NCI-H446 (cell line): ENCODE data around the gene TNNI2.
"Not testable (repeated sequence)": the region's sequence is repeated elsewhere in the genome, so short reads cannot be mapped to it uniquely, and the experiment has no call there.

Source experiments
- DNase-seq, 2 experiments: peaks; one replicate each; lab custom pipeline; 2025; lab: John Stamatoyannopoulos, UW

TNNI2 gene

DNA sequence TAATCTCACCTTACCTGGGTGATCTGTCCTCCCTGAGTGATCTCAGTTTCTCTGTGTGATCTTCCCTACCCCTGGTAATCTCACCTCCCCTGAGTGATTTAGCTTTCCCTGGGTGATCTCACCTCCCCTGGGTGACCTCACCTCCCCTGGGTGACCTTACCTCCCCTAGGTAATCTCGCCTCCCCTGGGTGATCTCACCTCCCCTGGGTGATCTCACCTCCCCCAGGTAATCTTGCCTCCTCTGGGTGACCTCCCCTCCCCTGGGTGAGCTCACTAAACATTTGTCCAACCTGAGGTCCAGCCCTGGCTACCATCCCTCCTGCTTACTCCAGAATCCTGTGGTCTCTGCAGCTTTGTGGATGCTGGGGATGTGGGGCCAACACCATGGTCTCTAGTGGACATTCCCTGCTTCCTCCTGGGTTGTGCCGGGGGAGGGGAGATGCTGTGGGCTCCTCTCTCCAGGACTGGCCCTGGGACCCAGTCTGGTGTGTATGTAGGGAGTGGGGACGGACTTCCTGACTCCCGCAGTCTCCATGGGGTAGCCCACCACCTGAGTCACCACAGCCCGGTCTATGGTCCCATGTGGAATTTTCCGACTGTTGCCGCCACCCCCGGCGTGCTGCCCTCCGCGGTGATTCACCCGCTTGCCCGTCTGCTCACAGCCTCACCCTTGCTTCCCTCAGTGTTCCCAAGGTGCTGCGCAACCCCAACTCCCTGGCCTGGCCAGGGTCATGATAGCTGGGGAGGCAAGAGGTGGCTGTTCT lies 24.0 kb downstream of the TNNI2 start:
- no peak for DNase-seq

DNA sequence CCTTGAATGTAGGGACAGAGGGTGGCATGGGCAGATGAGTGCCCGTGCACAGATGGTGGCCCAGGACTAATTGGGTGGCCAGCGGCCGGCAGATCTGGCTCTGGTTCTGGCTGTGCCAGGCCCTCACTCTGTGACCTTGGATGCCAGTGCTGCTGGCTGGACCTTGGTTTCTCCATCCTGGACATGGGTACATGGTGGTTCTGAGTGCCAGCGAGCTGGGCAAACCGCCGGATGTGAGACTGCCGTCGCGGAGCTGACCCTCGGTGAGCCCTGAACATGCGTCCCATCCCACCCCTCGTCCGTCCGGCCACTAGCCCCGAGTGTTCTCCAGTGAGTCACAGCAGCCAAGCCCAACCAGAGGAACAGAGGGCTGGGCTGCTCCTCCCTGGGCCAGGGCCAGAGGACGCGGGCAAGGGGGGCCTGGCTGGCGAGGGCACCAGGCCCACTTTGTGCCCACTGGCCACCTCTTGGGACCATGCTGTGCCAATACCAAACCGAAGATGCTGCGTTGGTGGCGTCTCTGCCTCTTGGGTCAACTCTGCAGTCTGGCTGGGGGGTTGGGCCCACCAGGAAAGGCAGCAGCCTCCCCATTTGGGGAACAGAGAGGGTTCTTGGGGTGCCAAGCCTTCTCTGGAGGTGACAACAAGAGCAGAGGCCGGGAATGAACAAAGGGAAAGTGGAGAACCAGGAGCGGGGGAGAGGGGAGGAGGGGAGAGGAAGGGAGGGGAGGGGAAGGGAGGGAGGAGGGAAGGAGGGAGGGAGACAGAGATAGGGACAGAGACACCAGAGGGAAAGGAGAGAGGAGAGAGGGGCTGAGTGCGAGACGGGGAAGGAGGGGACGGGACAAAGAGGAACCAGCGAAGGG lies 24.8 kb downstream of the TNNI2 start:
- peak in 1 of 2 experiments; percentile 43 for DNase-seq

DNA sequence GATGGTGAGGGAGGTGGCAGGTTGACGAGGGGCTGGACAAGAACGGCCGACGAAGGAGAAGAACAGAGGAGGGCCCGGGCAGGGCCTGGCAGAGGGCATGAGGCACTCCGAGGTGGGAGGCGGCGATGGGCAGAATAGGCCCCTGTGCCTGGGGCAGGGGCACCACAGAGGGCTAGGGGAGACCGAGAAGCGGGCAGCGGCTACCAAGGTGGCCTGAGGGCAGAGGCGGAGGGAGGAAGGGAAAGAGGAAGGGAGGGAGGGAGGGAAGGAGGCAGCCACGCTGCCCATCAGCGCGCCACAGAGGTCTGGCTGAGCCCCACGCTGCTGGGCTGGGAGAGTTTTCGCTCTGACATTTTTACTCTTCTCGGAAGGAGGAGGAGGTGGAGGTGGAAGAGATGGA lies 25.4 kb downstream of the TNNI2 start:
- no peak for DNase-seq

GRCh38 chr11:1864831-1865665 lies 26.3 kb downstream of the TNNI2 start:
- DNase-seq: no peak

DNA sequence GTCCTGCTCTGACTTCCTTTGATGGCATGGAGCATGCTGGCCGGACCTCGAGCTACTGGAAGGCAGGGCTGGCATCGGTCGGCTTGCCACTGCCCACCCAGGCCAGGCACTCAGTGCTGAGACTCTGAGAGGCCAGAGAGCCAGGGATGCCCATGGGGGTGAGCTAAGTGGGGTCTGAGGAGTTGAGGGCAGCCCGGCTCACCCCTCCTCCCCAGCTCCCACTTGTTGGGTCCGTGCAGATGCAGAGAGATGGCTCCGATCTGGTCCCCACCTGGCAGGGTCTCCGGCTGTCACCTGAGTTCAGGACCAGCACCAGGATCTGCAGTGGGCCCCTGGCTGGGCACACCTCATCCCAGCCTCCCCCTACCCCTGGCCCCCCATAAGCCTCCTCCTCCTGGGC lies 27.4 kb downstream of the TNNI2 start:
- DNase-seq: no peak

DNA sequence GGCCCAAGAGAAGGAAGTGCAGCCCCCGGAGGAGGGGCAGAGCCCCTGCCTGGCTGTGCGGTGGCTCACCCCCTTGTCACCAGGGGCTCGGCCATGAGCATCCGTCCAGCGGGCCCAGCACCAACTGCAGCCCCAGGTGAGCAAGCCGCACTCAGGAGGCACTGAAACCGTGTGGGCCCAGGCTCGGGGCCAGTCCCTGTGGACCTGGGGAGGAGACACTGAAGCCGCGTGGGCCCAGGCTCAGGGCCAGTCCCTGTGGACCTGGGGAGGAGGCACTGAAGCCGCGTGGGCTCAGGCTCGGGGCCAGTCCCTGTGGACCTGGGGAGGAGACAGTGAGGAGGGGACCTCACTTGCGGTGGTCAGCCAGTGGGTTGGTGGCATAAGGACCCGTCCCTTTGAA lies 28.0 kb downstream of the TNNI2 start:
- no peak for DNase-seq

GRCh38 chr11:1867381-1867780 lies 28.6 kb downstream of the TNNI2 start:
- DNase-seq: no peak

GRCh38 chr11:1868056-1868635 lies 29.4 kb downstream of the TNNI2 start:
- DNase-seq: no peak

DNA sequence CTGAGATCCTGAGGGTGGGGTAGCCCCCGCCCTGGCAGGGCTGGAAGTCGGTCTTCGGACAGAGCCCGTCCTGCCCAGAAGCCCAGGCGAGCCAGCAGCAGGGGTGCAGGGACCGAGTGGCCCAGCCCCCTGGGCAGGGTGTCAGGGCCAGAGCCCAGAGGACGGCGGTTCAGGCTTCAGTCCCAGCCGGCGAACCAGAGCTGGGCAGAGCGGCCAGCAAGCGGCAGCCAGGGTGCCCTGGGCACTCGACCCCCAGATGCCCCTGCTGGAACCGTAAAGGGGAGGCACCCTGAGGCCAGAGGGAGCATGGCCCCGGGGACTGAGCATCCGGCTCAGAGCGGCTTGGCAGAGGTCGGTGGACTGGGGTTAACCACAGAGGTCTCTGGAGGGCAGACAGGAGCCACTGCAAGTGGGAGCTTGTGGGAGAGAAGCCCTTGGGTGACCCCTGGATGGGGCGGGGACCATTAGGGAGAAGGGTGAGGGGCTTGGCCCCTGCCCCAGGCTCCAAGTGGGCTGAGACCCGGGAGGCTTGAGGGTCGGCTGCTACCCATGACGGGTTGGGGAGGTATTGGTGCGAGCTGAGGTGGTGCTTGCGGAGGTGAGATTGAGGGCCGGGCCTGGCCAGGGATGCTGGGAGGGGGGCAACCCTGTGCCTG lies 30.0 kb downstream of the TNNI2 start:
- DNase-seq: no peak

DNA sequence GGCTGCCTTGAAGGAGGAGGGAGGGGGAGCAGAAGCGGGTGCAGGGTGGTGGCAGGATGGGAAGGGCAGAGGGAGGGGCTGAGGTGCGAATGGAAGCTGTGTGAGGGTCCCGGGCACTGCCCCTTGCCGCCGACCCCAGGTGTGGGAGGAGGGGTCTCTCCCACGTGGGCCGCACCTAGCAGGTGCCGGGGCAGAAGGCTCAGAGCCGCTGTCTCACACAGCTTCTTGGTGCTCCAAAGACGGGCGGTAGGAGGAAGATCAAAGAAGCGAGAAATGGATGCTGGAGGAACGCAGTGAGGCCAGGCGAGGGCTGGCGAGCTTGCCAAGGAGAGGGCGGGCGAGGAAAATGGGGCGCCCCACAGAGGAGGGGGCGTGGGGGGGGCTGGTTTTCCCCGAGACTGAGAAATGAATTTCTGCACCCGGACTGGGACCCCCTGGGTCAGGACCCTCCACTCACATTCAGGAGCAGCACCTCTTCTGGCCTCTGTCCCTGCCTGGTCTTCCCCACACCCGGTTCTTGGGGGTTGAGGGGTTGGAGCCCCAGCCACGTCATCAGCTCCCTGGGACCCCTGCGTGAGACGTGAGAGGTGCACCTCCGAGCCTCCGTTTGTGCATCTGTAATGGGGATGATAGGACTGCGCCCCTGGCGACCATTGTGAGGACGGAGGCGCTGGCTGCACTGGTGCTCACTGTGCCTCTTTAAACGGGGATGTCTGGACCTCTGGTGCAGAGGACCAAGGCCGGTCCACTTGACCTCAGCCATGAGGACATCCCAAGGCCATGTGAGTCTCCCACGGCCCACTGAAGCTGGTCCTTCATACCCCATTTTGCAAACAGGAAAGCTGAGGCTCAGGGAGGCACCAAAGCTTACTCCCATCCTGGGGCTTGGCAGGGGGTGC lies 30.9 kb downstream of the TNNI2 start:
- no peak for DNase-seq

DNA sequence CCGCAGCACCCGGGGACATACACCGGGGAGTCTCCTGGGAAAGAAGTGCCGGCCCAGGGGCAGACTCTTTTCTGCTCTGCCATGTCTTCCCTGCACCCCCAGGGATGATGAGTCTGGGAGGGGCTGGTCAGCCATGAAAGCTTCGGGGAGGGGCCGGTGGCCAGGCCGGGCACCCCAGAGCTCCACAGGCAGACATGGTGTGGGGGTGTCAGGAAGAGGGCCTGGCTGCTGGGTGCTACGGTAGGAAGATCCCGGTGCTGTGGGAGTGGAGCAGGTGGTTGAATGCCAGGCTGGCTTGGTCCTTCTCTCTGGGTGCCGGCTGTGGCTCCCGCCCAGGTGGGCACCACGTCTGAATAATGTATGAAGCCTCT lies 31.5 kb downstream of the TNNI2 start:
- no peak for DNase-seq

DNA sequence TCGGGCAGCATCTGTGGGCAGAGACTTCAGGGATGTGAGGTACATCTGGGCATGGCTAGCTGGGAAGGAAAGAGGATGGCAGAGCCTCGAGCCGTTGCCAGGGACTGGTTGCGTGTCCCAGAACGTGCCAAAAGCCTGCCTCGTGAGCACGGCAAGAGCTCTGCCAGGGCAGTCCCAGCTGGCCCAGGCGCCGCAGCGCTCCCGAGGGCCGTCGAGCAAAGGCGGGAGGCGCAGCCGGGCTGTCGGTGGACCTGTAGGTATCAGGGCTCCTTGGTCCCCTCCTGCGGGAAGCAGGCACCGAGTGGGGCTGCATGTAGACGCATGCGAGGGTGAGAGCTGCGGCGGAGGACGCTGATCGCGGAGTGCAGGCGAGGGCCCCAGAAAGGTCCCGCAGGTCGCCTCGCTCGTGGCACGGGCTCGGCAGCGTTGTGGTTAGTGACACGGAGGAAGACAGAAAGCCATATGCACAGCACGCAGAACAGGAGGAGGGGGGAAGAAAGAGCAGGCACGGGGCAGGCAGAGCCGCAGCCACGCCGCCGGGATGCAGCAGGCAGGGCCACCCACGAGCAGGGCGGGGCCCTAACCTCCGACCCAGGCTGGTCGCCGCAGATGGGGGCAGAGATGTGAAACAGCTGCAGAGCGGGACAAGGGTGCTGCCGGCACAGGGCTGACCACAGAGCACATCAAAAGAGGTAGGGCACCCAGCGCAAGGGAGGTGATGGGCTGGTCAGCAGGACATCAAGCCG lies 32.1 kb downstream of the TNNI2 start:
- DNase-seq: no peak

GRCh38 chr11:1871531-1871930 lies 32.8 kb downstream of the TNNI2 start:
- no peak for DNase-seq

DNA sequence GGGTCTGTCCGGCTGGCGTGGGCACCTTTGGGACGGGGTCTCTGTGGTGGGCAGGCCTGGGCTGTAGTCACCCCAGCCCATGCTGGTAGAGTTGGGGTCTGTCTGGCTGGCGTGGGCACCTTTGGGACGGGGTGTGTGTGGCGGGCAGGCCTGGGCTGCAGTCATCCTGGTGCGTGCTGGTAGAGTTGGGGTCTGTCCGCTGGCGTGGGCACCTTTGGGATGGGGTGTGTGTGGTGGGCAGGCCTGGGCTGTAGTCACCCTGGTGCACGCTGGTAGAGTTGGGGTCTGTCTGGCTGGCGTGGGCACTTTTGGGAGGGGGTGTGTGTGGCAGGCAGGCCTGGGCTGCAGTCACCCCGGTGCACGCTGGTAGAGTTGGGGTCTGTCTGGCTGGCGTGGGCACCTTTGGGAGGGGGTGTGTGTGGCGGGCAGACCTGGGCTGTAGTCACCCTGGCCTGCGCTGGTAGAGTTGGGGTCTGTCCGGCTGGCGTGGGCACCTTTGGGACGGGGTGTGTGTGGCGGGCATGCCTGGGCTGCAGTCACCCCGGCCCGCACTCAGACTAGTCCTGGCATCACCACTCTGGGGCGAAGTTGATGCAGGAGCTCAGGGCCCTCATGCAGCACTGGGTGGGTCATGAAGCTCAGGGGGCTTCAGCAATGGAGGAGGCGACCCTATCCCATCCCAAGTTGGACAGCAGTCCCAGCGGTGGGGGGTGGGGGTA lies 33.6 kb downstream of the TNNI2 start:
- no peak for DNase-seq

- DNase-seq: no peak
Observed at GRCh38 chr11:1873048-1873812, 34.4 kb downstream of the TNNI2 start.

GRCh38 chr11:1873813-1874150 lies 35.0 kb downstream of the TNNI2 start:
- DNase-seq: not testable (repeated sequence)

DNA sequence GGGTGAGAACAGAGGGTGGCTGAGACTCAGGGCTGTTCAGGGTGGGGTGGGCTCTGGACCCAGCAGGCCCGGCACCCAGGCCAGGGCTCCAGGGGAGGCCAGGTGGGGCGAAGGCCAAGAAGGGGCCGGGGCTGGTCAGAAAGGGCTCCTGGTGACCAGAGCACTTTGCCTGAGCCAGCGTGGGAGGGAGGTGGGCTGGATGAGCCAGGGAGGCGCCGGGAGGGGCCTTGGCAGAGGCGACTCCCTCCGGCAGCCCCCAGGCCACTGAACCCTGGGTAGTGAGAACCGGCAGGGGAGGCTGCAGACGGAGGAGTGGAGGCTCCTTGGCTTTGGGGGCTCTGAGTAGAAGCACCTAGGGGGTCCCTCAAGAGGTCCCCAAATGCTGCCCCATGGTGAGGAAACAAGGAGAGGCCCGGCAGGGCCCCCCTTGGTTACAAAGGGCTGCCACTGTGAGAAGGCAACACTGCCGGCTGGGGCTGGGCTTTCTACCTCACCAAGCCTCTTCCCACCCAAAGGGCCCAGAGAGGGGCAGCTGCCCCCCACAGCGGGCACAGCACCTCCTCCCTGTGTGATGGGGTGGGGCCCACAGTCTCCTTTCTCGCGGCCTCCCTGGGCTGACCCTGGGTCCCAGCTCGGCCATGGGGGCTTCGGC lies 35.8 kb downstream of the TNNI2 start:
- not testable (repeated sequence) for DNase-seq
